HL-60 (cell line): Measurements from ENCODE around the gene TIMP2.

Experiments
- SPI1 ChIP-seq: IDR thresholded peaks from 2 replicates; pipeline ENCODE4 v1.6.1; 2012; ENCODE audit warnings: low read depth, mild to moderate bottlenecking, borderline replicate concordance
- TF ChIP-seq, protein P1 (sequence below): IDR thresholded peaks from one replicate; pipeline ENCODE4 v1.5.1; 2011; ENCODE audit warnings: low read length, control low read depth, inconsistent platforms; ENCODE audit not compliant: insufficient read depth

DNA sequence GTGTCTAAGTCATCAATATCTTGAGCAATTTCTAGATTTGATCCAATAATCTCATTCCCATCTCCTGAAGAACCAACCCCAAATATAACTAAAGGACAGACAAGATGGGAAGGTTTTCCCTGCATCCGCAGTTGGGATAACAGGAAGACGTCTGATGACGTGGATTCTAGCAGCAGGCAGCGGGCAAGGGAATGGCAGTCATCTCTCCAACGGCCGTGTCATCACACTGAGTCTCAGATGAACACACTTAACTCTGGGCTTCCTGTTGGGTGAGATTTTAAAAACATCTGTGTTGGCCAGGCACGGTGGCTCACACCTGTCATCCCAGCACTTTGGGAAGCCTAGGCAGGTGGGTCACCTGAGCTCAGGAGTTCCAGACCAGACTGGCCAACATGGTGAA is 20.9 kb upstream of the TIMP2 start:
- TF ChIP-seq, protein P1, sequence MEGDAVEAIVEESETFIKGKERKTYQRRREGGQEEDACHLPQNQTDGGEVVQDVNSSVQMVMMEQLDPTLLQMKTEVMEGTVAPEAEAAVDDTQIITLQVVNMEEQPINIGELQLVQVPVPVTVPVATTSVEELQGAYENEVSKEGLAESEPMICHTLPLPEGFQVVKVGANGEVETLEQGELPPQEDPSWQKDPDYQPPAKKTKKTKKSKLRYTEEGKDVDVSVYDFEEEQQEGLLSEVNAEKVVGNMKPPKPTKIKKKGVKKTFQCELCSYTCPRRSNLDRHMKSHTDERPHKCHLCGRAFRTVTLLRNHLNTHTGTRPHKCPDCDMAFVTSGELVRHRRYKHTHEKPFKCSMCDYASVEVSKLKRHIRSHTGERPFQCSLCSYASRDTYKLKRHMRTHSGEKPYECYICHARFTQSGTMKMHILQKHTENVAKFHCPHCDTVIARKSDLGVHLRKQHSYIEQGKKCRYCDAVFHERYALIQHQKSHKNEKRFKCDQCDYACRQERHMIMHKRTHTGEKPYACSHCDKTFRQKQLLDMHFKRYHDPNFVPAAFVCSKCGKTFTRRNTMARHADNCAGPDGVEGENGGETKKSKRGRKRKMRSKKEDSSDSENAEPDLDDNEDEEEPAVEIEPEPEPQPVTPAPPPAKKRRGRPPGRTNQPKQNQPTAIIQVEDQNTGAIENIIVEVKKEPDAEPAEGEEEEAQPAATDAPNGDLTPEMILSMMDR = no peak
- TF ChIP-seq SPI1 = no peak
